H1 (cell line): ENCODE data around the gene PCIF1. TPM values are rescaled to one million over a fixed set of nuclear protein-coding genes. Genes with fewer than 3 reads are reported as not detected.
A peak's percentile ranks its signal among the peaks of the same experiment; 100 is the strongest.

Experiments
- BRCA1 ChIP-seq: IDR thresholded peaks from 2 replicates; pipeline ENCODE4 v1.6.1; 2012; ENCODE audit warnings: low read depth, low read length, improper control_type of control experiment
- HDAC2 ChIP-seq, 2 experiments: fragments of 300-600 bp in 1 of 2; sonication (generic) in 1 of 2; IDR thresholded peaks; 2 replicates each; pipeline ENCODE4 v1.6.1; 2011 to 2012; ENCODE audit warnings: low read depth in 2 of 2, low read length in 2 of 2, mild to moderate bottlenecking in 2 of 2, moderate library complexity in 2 of 2, borderline replicate concordance in 1 of 2, inconsistent platforms in 1 of 2
- MAFK ChIP-seq: IDR thresholded peaks from 2 replicates; pipeline ENCODE4 v1.6.1; 2012; ENCODE audit warnings: low read depth, mild to moderate bottlenecking, improper control_type of control experiment, low read length
- PHF8 ChIP-seq: fragments of 200-600 bp; sonication (generic); conservative IDR thresholded peaks from 2 replicates; pipeline ENCODE4 v1.7.1; 2012; ENCODE audit warnings: low read depth, mild to moderate bottlenecking, inconsistent platforms, low read length, moderate library complexity
- POU5F1 ChIP-seq: IDR thresholded peaks from 2 replicates; pipeline ENCODE4 v1.6.1; 2011; ENCODE audit warnings: low read depth, mild to moderate bottlenecking, low read length, moderate library complexity
- SIN3A ChIP-seq, 2 experiments: IDR thresholded peaks in 1 of 2; conservative IDR thresholded peaks in 1 of 2; 2 replicates each; pipeline ENCODE4 v1.6.1; 2011 to 2012; ENCODE audit warnings: low read length in 2 of 2, improper control_type of control experiment in 1 of 2, low read depth in 1 of 2, mild to moderate bottlenecking in 1 of 2
- TAF1 ChIP-seq: IDR thresholded peaks from 2 replicates; pipeline ENCODE4 v1.6.1; 2011; ENCODE audit warnings: mild to moderate bottlenecking, low read depth, low read length
- TBP ChIP-seq: IDR thresholded peaks from 2 replicates; pipeline ENCODE4 v1.6.1; 2011; ENCODE audit warnings: low read depth, low read length, improper control_type of control experiment
- TEAD4 ChIP-seq: IDR thresholded peaks from 2 replicates; pipeline ENCODE4 v1.6.1; 2012; ENCODE audit warnings: low read depth, low read length, inconsistent platforms, mixed read lengths
- polyA plus RNA-seq, 7 experiments: library from polyadenylated mRNA; depleted of rRNA in 3 of 7; stranded (reverse) in 5 of 7; unstranded in 2 of 7; fragments of >200 nt in 5 of 7; fragments of 200-250 nt in 2 of 7; gene quantifications; 1 replicate in 5 of 7; 2 replicates in 1 of 7; 4 replicates in 1 of 7; pipeline versions ENCODE4 v1.2.1 to v1.2.3, GENCODE V29; 2011 to 2013; ENCODE audit warnings: missing spikeins in 2 of 7, mixed read lengths in 2 of 7
- total RNA-seq: library from RNA; stranded (reverse); fragmentation: NEBNext Ultra II Directional; extraction: Animal tissue kit (Norgen Biotek cat#: 25700); gene quantifications from 2 replicates; pipeline ENCODE4 v1.2.1, GENCODE V29; 2021
- TF ChIP-seq, protein P1 (sequence below): IDR thresholded peaks from 2 replicates; pipeline ENCODE4 v1.6.1; 2012; ENCODE audit warnings: low read length, inconsistent platforms
- TF ChIP-seq, protein P2 (sequence below): IDR thresholded peaks from 2 replicates; pipeline ENCODE4 v1.6.1; 2011; ENCODE audit warnings: low read length, improper control_type of control experiment

Gene PCIF1
- total and polyA plus RNA-seq, 2 of the 8 experiments (the other 6 are each of a cell fraction or from before 2014, with no cell fraction given) = 30.3 to 30.6 TPM

DNA sequence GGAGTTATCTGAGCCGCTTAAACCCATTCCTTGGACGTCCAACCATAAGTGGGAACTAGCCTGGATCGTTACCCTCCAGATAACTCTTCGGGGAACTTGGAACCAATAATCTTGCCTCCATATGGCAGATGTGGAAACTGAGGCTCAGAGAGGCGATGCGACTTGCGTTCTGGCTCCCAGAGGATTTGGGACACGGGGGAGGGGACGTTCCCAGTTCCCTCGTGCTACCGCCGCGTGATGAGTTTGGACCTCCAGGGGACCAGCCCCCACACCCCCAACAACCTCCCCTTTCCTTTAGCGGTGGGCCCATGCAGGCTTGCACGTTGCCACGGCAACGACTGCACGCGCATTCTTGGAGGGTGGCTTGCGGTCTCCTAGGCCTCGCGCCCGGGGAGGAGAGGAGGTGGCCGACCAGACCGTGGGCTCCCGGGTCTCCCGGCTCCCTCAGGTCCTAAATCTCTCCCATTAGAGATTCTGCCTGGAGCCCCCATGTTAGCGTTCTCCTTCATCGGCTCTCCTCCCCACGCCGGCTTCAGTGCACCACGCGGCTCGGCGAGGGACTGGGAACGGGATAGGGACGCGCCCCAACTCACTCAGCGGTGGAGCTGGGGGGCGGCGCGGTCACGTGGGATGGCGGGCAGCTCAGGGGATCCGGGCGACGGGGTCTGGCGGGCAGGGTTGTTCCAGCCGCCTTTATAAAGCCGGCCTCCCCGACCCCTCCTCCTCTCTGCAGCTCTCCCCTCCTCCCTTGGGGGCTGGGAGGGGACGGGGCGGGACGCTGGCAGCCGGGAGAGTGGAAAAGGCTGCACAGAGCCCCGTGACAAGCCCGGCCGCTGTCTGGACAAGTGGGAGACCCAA lies 22.8 kb upstream of the PCIF1 start, which contains the start of gene PLTP (continued):
- peak in 1 of 2 experiments; percentile 56; a peak in 3 of 4 replicates for TF ChIP-seq SIN3A (conservative IDR thresholded peaks at IDR 0.05 in 1 of 2, IDR thresholded peaks at IDR 0.05 in 1 of 2; ENCODE audit: low read depth in 1 of 2, low read length in 2 of 2)
- no peak for TF ChIP-seq MAFK
- TF ChIP-seq POU5F1 = no peak
- peak; percentile 89 for TF ChIP-seq TBP
- TF ChIP-seq PHF8 = peak; percentile 72
- TF ChIP-seq, protein P1, sequence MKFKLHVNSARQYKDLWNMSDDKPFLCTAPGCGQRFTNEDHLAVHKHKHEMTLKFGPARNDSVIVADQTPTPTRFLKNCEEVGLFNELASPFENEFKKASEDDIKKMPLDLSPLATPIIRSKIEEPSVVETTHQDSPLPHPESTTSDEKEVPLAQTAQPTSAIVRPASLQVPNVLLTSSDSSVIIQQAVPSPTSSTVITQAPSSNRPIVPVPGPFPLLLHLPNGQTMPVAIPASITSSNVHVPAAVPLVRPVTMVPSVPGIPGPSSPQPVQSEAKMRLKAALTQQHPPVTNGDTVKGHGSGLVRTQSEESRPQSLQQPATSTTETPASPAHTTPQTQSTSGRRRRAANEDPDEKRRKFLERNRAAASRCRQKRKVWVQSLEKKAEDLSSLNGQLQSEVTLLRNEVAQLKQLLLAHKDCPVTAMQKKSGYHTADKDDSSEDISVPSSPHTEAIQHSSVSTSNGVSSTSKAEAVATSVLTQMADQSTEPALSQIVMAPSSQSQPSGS = no peak
- TF ChIP-seq HDAC2 (IDR thresholded peaks at IDR 0.05; ENCODE audit: borderline replicate concordance in 1 of 2, low read depth in 2 of 2, low read length in 2 of 2) = peak in 1 of 2 experiments; percentile 41; a peak in 1 of 4 replicates
- TF ChIP-seq, protein P2, sequence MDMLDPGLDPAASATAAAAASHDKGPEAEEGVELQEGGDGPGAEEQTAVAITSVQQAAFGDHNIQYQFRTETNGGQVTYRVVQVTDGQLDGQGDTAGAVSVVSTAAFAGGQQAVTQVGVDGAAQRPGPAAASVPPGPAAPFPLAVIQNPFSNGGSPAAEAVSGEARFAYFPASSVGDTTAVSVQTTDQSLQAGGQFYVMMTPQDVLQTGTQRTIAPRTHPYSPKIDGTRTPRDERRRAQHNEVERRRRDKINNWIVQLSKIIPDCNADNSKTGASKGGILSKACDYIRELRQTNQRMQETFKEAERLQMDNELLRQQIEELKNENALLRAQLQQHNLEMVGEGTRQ = peak; percentile 50; the same call in 1 of the 2 replicates
- peak; percentile 71 for TF ChIP-seq TAF1
- no peak for TF ChIP-seq BRCA1
- TF ChIP-seq TEAD4 = 0 out of 2 replicates have a peak, but pooled peaks have one; percentile 2
